Globus pallidus (tissue), 1 donor: Measurements from ENCODE around the gene GRK5.
"Not testable (repeated sequence)": the region's sequence is repeated elsewhere in the genome, so short reads cannot be mapped to it uniquely, and the experiment has no call there.

Source experiments
- DNase-seq: peaks from one replicate; pipeline ENCODE4 v3.0.0-alpha.2; 2015; ENCODE audit warnings: low spot score

The GRK5 gene

DNA sequence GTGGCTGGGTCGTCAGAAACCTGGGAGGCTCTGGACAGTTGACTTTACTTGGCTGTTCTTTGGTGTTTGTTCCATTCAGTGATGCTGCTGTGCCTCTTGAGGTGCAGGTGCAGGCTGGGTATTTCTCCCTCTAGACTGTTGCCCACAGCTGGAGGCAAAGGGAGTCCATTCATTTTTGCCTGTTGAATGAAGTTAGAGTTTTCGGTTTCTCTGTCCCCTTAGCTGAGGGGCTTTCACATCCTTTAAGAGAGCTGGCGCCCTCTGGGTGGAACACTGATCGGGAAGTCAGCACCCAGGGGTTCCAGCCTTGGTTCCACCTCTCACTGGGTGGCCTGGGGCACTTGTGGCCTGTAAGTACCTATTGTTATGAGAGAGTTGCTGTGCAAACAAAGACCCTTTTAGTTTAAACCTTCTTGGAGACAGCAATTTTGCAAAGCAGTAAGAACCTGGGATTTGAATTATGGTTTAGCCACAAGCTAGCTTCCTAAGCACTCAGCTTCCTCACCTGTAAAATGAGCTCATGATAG lies 67.2 kb downstream of the GRK5 start:
- DNase-seq: no peak

DNA sequence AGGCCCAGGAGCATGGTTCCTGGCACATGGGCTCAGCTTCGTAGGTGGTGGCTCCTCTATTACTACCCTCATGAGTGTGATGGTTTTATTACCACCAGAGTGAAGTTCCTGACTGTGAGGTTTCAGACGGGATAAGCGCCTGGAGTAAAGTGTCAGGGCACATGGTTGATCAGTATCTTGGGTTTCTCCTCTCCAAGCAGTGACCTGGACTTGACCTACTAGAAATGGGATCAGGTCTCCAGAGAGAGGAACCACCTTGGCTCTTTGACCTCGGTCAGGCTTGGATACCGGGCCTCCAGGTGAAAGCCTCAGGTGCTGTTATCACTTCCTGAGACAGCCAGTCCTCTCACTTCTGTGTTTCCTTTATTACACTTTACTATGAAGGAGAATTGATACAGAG lies 67.7 kb downstream of the GRK5 start:
- DNase-seq: no peak

- not testable (repeated sequence) for DNase-seq
These were observed 68.8 kb downstream of the GRK5 start for GRCh38 chr10:119276194-119276593.

DNA sequence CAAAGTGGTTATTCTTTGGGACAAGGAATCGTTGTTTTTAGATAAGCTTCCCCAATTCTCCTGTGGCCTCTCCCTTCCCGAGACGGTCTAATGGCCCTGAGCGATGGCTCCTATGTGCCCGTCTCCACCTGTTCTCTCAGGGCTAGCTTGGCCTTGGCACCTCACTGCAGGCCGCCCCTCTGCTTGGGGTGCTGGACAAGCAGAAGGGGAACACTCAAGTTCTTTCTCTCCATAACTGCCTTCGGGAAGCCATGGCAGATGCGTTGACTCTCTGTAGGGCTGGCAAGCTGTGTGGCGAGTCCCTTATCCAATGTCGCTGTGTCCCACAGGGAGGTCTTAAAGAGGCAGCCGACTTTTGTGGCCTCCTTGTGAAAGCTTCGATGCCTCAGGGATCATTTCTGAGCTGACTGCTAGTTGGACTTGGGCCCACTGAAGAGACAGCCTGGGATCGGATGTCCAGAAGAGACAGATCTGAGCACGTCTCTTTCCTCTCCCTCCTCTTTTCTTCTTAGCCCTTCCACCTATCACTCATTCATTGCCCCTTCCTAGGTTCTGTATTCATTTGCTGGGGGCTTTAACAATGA lies 70.8 kb downstream of the GRK5 start:
- DNase-seq: no peak

GRCh38 chr10:119279441-119279840 lies 72.1 kb downstream of the GRK5 start:
- no peak for DNase-seq

DNA sequence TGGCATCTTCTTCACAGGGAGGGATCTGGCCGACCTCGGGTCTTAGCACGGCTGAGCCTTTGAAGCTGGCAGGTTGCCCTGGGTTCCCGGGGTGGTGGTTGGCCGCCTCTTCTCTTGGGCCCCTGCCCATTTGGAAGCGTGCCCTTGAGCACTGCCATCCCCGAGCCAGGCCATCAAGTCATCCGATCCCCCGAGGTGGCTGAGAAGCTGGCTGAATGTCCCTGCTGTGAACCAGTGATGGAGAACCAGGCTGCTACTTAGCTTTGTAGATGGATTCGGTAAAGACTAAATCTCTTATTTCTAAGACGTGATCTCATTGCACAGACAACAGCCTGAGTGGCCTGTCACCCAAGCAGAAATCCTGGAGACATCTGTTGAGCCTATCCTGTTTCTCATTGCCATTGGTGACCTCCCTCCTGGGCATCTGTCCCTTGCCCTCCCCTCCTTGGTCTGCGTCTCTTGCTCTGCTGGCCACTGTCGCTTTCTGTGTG lies 74.3 kb downstream of the GRK5 start:
- peak; percentile 71 for DNase-seq

DNA sequence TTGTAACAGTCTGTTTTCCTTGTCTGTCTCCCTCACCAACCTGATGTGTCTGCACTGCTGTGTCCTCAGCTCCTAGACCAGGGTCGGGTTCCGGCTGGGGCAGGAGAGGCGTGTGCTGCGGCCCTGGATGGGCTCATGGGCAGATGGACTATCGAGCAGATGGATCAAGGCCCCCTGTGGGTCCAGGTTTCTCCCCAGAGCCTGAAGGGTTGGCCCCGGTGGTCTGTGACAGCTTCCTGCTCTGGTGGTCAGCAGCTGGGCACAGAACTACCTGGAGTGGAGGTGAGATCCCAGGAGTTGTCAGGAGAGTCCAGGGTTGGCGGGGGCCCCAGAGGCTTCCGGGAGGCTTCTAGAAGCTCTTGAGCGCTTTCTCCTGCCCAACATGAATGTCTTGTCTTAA lies 75.1 kb downstream of the GRK5 start:
- DNase-seq: no peak

- DNase-seq: no peak
These were observed 76.0 kb downstream of the GRK5 start for GRCh38 chr10:119283387-119283786.

- no peak for DNase-seq
These were observed 76.4 kb downstream of the GRK5 start for GRCh38 chr10:119283818-119284217.

GRCh38 chr10:119284679-119285096 lies 77.3 kb downstream of the GRK5 start:
- no peak for DNase-seq

DNA sequence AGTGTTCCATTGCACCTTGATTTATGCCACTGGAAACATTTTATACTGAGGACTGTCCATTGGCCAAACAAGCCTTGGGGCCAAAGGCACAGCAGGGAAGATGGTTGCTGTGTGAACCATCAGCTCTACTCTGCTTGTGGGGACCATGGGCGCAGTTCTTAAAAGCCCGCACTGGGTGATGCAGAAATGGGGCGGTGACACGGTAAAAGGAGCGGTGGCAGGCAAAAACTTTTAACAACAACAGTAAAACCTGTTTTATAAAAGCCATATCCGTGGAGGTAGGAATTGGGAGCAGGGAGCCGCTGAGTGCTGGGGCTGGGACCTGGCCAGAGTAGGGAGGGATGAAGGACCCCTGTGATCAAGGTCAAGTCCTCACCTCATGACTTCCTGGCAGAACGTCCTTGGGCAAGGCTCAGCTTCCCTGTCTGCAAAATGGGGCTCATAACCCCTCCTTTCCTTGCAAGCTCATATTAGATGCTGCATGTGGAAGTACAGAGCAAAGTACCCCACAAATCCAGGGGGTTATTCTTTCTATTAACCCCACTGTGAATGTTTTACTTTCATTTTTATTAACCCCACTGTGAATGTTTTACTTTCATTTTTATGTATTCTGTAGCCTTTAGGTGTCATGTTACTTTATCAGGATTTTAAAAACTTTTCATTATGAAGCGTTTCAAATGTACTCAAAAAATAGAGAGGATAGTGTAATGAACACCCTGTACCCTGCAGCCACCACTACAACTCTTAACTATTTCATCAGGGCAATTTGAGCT lies 78.3 kb downstream of the GRK5 start:
- DNase-seq: no peak

DNA sequence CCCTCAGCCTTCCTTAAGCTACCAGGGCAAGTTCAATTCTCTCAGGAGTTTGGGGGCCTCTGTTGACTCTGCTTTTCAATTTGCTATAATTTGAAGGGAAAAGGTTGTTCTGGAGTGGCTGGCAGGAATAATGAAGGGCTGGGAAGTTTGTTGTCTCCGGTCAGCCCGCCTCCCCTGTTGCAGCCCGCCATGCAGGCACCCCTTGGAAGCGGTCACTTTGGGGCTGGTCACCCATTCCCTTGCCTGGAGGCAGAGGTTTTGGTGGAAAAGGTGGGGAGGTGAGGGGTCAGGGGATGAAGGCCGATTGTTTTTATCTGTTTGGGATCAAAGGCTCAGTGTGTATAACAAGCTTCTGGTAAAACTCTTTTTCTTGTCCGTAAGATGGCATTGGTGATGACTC lies 79.1 kb downstream of the GRK5 start:
- no peak for DNase-seq

- no peak for DNase-seq
These were observed 79.7 kb downstream of the GRK5 start for GRCh38 chr10:119286983-119287633.

- DNase-seq: no peak
These were observed 81.2 kb downstream of the GRK5 start for GRCh38 chr10:119288574-119289001.

GRCh38 chr10:119289227-119289920 lies 82.0 kb downstream of the GRK5 start:
- DNase-seq: peak; percentile 57

DNA sequence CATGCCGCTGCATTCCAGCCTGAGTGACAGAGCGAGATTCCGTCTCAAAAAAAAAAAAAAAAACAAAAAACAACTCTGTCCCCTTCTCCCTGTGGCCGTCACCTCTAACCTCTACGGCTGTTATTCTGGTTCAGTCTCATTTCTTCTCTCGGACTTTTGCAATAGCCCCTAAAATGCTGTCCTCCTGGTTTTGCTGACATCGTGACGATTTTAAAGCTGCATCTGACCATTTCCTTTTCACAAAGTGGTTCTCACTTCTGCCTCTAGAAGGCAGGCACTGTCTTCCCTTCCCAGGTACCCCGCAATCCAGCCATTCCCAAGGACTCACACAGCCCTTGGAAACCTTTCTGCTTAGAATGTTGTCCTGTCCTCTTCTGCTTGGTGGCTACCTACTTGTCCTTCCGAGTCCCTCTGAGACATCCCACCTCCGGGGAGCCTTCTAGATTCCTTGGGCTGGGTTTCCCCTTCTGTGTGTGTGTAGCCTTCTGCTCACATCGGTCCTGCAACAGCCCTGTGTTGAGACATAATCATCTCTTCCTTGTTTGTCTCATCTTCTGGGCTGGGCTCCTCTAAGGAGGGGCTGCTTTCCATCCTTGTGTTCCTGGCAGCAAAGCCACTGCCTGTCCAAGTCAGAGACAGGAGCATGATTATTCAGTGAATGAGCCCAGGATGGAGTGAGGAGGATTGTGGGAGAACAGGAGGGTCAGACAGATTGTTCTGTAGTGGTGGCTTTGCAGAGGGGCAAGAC lies 83.1 kb downstream of the GRK5 start:
- no peak for DNase-seq

GRCh38 chr10:119291223-119291900 lies 84.0 kb downstream of the GRK5 start:
- no peak for DNase-seq

DNA sequence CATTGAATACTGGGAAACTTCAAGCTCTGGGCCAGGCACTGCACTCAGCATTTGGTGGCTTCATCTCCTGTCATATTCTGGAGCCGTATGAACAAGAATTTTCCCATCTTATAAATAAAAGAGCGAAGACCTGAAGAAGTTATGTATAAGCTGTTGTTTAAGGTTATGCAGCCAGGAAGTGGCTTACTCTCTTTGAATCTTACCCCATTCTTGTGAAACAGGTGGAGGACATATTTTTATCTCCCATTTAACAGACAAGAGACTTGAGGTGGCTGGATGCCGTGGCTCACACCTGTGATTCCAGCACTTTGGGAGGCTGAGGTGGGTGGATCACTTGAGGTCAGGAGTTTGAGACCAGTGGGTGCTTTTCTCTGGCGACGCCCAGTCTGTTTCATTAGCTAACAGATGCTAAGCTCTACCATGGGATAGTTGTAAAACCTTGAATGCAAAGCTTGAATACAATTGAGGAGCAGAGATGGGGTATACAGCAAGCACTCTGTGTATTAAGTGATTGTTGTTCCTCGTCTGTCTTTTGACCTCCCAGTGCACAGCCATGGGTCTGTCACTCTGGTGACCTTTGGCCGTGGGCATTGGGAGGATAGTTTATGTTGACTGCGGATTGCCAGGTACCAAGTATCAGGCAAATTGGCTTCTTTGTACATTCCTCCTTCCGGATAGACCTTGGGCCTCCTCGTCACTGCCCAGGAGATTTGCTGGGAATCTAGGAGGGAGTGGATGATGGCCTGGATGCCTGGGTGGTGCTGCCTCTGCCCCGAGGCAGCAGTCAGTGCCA lies 85.8 kb downstream of the GRK5 start:
- no peak for DNase-seq

DNA sequence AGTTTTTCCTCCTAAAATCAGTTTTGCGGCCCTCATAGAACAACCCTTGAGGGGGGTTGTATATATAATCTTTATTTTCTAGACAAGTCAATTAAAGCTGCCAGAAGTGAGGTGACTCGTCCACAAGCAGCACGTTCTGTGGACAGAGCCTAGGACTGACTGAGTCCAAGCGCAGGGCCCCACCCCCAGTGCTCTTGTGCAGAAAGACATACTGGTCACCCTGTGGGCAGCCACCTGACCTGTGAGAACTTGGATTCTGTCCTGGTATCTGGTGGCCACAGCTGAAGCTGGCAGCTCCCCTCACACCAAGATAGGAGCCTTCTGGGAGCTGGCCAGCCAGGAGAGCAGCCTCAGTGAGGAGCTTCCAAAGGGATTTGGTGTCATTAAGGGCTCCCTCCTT lies 89.3 kb downstream of the GRK5 start:
- DNase-seq: no peak
